Measurements from ENCODE around the gene AGPS.
"Not testable (repeated sequence)": the region's sequence is repeated elsewhere in the genome, so short reads cannot be mapped to it uniquely, and the experiment has no call there.

- not testable (repeated sequence) for TF ChIP-seq CTCF (IDR thresholded peaks at IDR 0.05); EZH2 (IDR thresholded peaks at IDR 0.05; ENCODE audit: borderline replicate concordance, insufficient read depth, low read depth, low read length, poor library complexity, severe bottlenecking)
Measured at GRCh38 chr2:177459756-177460155, 67.2 kb downstream of the AGPS start.

Measured in B cell (primary cell).